AG09319 (cell line): Measurements from ENCODE around the gene DGKH.

Source experiments
- DNase-seq: peaks from one replicate; pipeline ENCODE4 v3.0.0-alpha.2; 2010; ENCODE audit warnings: low read depth; ENCODE audit errors: extremely low read depth
- CTCF ChIP-seq: IDR thresholded peaks from 2 replicates; pipeline ENCODE4 v1.5.1; 2011; ENCODE audit warnings: low read depth, mild to moderate bottlenecking, inconsistent platforms, low read length, moderate library complexity

Gene DGKH

GRCh38 chr13:42189061-42189460 lies 140.6 kb downstream of the DGKH start:
- TF ChIP-seq CTCF: no peak
- DNase-seq: no peak

- no peak for DNase-seq
- TF ChIP-seq CTCF: no peak
Observed at GRCh38 chr13:42190529-42190928, 142.1 kb downstream of the DGKH start.

- no peak for TF ChIP-seq CTCF
- DNase-seq: no peak
Observed at GRCh38 chr13:42211704-42212464, 163.4 kb downstream of the DGKH start.

- no peak for DNase-seq
- TF ChIP-seq CTCF: no peak
Observed at GRCh38 chr13:42214446-42214845, 166.0 kb downstream of the DGKH start.

GRCh38 chr13:42215578-42216421 lies 167.4 kb downstream of the DGKH start:
- DNase-seq: peak; percentile 19
- peak; percentile 53 for TF ChIP-seq CTCF

- DNase-seq: no peak
- no peak for TF ChIP-seq CTCF
Observed at GRCh38 chr13:42216422-42216735, 167.9 kb downstream of the DGKH start.

GRCh38 chr13:42218576-42218975 lies 170.1 kb downstream of the DGKH start:
- TF ChIP-seq CTCF: no peak

More at GRCh38 chr13:42218576-42218975, 170.1 kb downstream of the DGKH start:
- no peak for DNase-seq
